Measurements from ENCODE around the gene DEAF1.

- TF ChIP-seq CTCF (conservative IDR thresholded peaks at IDR 0.05; ENCODE audit: low read length) (no peak), EZH2phosphoT487 (IDR thresholded peaks at IDR 0.05; ENCODE audit: borderline replicate concordance) (no peak)
These were observed 78.5 kb downstream of the DEAF1 start for GRCh38 chr11:616320-617198.
